Stimulated activated CD8-positive, alpha-beta memory T cell treated with anti-CD3 and anti-CD28 coated beads, Interleukin-15, amount 100 ng/mL, for 48 hours (primary cell): ENCODE data around the gene MBD3L3.
"Not testable (repeated sequence)": the region's sequence is repeated elsewhere in the genome, so short reads cannot be mapped to it uniquely, and the experiment has no call there.

ENCODE experiments used
- DNase-seq, 2 donors: peaks; one replicate each; pipeline ENCODE4 v3.0.0-alpha.2; 2020; ENCODE audit warnings: low read depth in 2 of 2

Gene MBD3L3

DNA sequence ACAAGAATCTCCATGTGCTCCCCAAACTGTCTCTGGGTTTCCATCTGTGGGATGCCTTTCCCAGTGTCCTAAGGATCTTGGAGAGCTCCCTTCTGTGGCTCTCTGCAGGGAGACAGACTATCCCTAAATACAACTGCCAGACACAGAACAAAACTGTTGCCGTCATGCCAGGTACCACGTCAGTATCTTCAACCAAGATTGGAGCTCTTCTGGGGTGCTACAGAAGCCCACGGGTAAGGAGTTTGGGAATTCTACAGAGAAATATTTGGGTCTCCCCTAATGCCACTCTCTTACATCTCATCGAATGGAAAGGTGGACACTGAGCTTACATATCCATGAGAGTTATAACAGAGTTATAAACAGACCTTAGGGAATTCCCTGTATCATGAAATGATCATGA, 4.9 kb upstream of the MBD3L3 start:
- no peak for DNase-seq

DNA sequence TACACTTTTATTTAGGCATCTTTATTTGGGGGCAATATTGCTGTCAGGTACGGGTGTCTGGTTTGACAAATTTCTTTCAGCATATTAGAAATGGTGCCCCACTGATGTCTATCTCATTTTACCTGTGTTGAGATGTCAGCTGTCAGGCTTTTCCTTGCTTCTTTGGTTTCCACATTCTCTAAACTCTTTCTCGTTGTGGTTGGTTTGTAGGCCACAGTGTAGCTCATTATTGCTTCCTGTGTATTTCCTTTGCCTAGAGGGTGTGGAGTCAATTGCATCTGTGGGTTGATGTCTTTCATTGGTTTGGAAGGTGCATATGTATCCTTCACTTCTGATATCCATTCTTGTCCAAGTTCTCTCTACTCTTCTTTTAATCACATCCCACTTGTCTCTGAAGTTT, 1.5 kb upstream of the MBD3L3 start:
- DNase-seq = not testable (repeated sequence)

DNA sequence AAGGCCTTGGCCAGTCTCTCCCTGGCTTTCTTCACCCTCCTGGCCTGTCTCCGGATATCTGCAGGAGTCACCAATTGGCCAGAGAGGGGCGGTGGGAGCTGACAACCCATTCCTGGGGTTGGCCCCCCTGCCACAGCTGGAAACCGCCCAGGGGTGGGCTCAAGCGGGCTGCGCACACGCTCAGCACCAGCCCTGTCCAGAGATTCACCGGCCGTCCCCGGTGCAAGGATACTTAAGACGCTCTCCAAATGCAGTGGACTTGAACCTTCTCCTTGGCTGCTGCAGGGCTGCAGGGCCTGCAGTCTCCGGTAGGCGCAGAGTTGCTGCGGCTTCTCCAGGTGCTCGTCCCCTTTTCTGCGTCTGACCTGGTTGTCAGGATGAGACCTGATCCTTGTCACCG, 2.1 kb downstream of the MBD3L3 start:
- not testable (repeated sequence) for DNase-seq

DNA sequence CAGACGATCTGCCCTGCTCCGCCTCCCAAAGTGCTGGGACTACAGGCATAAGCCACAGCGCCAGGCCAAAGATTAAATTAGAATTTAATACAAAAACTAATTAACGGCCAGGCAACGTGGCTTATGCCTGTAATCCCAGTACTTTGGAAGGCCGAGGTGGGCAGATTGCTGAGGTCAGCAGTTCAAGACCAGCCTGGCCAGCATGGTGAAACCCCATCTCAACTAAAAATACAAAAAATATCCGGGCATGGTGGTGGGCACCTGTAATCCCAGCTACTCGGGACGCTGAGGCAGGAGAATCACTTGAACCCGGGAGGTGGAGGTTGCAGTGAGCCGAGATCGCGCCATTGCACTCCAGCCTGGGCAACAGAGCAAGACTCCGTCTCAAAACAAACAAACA, 2.8 kb downstream of the MBD3L3 start:
- DNase-seq = not testable (repeated sequence)

DNA sequence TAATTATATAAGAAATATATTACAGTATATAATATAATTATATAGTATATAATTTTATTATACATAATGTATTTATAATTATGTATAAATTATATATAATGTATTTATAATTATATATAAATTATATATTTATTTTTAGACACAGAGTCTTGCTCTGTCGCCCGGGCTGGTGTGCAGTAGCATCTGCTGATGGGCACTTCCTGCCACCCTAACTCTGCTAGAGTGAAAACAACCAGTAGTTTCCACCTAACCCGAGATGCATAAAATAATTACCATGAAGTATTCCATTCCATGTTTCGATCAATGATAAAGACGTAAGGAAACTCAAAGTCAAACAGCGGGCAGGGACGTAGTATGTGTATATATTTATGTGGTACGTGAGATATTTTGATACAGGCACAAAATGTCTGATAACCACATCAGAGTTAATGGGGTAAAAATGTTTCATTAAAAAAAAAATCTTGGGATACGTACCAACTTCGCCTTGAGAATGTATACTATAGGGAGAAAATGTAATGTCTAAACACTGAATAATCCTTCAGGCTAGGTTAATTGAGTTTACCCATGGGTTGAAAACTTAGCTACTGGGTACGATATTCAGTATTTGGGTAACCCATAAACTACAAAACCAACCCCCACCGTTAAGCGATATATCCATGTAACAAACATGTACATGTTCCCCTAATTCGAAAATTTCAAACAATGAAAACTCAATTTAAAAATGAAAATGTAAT, 3.7 kb downstream of the MBD3L3 start:
- DNase-seq = not testable (repeated sequence)

DNA sequence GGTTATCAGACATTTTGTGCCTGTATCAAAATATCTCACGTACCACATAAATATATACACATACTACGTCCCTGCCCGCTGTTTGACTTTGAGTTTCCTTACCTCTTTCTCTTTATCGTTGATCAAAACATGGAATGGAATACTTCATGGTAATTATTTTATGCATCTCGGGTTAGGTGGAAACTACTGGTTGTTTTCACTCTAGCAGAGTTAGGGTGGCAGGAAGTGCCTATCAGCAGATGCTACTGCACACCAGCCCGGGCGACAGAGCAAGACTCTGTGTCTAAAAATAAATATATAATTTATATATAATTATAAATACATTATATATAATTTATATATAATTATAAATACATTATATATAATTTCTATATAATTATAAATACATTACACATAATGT, 5.6 kb downstream of the MBD3L3 start:
- not testable (repeated sequence) for DNase-seq

DNA sequence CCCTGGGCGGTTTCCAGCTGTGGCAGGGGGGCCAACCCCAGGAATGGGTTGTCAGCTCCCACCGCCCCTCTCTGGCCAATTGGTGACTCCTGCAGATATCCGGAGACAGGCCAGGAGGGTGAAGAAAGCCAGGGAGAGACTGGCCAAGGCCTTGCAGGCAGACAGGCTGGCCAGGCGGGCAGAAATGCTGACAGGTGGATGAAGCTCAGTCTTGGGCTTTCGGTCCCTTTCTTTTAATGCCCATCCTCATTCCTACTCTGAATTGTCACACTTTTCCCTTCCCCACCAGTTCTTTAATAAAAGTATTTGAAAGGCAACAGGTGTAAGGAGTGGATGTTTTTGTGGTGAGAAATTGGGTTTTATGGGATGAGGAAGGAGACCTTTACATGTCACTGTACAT, 7.1 kb downstream of the MBD3L3 start:
- DNase-seq = not testable (repeated sequence)

DNA sequence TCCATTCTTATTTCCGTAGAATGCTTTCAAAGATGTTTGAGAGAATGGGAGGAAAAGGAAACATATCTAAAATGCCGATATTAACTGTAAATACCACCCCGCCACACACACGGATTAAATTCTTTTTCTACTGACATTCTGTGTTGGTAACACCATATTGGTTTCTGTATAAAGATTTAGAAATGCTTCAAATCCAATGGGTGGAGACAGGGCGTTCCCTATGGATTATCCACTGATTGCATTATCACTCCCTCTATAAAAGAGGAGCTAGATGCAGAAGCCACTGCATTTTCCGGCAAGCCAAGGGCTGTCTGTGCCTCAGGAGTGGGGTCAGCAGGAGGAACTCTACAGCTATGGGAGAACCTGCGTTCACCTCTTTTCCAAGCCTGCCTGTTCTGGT, 9.5 kb downstream of the MBD3L3 start, which contains the start of gene MBD3L2:
Gene MBD3L2 (plus strand): TSS at position 301 of the 400 bp plus-strand sequence. CDS start 53 bp downstream, at position 354.
- DNase-seq = not testable (repeated sequence)

DNA sequence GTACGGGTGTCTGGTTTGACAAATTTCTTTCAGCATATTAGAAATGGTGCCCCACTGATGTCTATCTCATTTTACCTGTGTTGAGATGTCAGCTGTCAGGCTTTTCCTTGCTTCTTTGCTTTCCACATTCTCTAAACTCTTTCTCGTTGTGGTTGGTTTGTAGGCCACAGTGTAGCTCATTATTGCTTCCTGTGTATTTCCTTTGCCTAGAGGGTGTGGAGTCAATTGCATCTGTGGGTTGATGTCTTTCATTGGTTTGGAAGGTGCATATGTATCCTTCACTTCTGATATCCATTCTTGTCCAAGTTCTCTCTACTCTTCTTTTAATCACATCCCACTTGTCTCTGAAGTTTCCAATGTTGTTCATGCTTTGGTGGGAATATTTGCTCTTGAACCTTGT, 16.9 kb downstream of the MBD3L3 start:
- not testable (repeated sequence) for DNase-seq

DNA sequence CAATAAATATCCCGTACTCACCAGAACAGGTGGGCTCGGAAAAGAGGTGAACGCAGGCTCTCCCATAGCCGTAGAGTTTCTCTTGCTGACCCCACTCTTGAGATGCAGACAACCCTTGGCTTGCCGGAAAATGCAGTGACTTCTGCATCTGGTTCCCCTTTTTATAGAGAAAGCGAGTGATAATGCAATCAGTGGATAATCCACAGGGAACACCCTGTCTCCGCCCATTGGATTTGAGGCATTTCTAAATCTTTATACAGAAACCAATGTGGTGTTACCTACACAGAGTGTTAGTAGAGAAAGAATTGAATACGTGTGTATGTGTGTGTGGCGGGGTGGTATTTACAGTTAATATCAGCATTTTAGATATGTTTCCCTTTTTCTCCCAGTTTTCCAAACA, 18.4 kb downstream of the MBD3L3 start, which contains the start of gene MBD3L4:
Gene MBD3L4 (minus strand): TSS at position 101 of the 400 bp plus-strand sequence. CDS start 35 bp downstream, at position 66.
- DNase-seq = not testable (repeated sequence)

DNA sequence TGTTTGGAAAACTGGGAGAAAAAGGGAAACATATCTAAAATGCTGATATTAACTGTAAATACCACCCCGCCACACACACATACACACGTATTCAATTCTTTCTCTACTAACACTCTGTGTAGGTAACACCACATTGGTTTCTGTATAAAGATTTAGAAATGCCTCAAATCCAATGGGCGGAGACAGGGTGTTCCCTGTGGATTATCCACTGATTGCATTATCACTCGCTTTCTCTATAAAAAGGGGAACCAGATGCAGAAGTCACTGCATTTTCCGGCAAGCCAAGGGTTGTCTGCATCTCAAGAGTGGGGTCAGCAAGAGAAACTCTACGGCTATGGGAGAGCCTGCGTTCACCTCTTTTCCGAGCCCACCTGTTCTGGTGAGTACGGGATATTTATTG, 28.2 kb downstream of the MBD3L3 start, which contains the start of gene MBD3L5:
Gene MBD3L5 (plus strand): TSS at position 301 of the 400 bp plus-strand sequence. CDS start 34 bp downstream, at position 335.
- DNase-seq = not testable (repeated sequence)

DNA sequence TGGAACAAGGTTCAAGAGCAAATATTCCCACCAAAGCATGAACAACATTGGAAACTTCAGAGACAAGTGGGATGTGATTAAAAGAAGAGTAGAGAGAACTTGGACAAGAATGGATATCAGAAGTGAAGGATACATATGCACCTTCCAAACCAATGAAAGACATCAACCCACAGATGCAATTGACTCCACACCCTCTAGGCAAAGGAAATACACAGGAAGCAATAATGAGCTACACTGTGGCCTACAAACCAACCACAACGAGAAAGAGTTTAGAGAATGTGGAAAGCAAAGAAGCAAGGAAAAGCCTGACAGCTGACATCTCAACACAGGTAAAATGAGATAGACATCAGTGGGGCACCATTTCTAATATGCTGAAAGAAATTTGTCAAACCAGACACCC, 29.7 kb downstream of the MBD3L3 start:
- DNase-seq = not testable (repeated sequence)

DNA sequence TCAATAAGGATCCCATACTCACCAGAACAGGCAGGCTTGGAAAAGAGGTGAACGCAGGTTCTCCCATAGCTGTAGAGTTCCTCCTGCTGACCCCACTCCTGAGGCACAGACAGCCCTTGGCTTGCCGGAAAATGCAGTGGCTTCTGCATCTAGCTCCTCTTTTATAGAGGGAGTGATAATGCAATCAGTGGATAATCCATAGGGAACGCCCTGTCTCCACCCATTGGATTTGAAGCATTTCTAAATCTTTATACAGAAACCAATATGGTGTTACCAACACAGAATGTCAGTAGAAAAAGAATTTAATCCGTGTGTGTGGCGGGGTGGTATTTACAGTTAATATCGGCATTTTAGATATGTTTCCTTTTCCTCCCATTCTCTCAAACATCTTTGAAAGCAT, 37.1 kb downstream of the MBD3L3 start, which contains the start of gene MBD3L2B:
Gene MBD3L2B (minus strand): TSS at position 101 of the 400 bp plus-strand sequence. CDS start 34 bp downstream, at position 67.
- DNase-seq = not testable (repeated sequence)

DNA sequence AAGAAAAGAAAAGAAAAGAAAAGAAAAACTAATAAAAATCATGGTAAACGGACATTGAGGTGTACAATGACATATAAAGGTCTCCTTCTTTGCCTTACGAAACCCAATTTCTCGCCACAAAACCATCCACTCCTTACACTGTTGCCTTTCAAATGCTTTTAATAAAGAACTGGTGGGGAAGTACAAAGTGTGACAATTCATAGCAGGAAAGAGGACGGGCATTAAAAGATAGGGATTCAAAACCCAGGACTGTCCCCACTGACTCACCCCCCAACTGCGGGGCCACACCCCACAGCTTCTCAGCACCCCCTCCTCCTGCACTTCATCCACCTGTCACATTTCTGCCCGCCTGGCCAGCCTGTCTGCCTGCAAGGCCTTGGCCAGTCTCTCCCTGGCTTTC, 39.6 kb downstream of the MBD3L3 start:
- no peak for DNase-seq

DNA sequence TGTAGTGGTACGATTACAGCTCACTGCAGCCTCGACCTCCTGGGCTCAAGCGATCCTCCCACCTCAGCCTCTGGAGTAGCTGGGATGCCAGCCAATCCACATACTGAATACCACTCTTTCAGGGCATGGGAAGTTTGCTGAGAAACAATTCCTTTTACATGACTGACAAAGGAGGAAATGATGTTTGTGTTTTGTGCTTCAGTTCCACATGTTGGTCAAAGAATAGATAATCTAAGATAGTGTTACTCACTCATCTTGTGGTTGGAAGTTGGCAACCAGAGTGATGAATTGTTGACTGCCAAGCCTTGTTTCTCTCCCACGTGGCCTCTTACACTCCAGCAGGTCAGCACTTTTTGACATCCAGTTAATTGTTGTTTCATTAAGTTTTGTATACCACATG, 44.8 kb downstream of the MBD3L3 start:
- no peak for DNase-seq

DNA sequence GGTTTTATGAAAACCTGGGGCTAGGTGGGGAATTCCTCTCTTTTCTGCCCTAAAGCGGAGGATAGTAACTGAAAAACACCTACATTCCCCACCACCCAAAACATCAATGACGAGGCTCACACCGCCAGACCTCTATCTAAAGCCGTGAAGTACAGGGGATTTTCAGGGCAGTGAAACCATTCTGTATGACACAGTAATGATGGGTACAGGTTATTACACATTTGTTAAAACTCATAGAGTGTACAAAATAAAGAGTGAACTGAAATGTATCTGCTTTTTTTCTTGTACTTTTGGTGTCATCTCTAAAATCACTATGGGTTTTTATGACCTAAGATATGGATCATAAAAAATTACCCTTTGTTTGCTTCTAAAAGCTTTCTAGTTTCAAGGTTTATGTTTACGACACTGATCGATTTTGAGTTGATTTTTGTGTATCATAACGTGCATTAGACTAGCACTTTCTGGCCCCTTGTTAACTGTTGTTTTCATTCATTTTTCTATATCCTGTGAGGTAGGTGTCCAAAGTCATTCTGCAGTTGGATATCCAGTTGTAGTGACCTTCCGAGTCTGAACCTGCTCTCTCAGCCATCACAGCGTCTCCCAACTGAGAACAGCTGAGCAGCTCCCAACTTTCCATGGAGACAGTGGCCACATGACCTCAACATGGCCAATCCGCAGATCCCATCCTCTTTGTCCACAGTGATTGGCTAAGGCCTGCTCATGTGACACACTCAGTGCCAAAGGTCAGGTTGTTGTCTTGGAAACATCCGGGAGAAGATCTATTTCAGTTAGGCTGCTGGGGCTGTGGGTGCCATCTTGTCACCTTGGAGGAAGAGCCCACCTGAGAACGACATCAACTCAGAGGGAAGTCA, 47.5 kb downstream of the MBD3L3 start:
- DNase-seq = no peak

DNA sequence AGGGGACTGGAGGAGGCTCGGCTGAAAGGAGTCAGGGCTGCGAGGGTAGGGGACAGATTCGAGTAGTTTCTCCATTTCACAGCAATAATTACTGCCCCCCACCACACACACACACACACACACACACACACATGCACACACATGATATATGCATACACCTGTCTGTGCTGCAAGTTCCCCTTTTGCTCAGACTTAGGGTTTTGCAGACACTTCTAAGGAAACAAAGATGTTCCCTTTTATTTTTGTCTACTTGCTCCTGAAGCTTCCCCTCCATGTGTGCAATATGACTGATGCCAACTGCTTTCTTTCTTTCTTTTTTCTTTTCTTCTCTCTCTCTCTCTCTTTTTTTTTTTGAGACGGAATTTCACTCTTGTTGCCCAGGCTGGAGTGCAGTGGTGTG, 50.6 kb downstream of the MBD3L3 start:
- DNase-seq = no peak
